ENCODE measurements around the gene PFKM. TPM values are rescaled to one million over a fixed set of nuclear protein-coding genes. Genes with fewer than 3 reads are reported as not detected.

The PFKM gene
- total and polyA plus RNA-seq, 4 donors, result 4.5 to 23.9 (median 5.8) TPM

- no peak overlapping the region for H3K9ac ChIP-seq (ENCODE audit: low read depth in 1 of 2, low read length in 2 of 2)
- TF ChIP-seq REST (IDR thresholded peaks at IDR 0.05), result no peak
- no peak for TF ChIP-seq RAD21 (IDR thresholded peaks at IDR 0.05)
- no peak for TF ChIP-seq JUND (IDR thresholded peaks at IDR 0.05)
- TF ChIP-seq YY1 (IDR thresholded peaks at IDR 0.05), result no peak
- no peak for TF ChIP-seq ATF3 (IDR thresholded peaks at IDR 0.05)
- no peak for TF ChIP-seq EGR1 (IDR thresholded peaks at IDR 0.05; ENCODE audit: low read depth in 2 of 2)
- no peak for TF ChIP-seq ZBTB33 (IDR thresholded peaks at IDR 0.05)
- no peak for TF ChIP-seq HNF4A (conservative IDR thresholded peaks at IDR 0.05)
- no peak for TF ChIP-seq CTCF (IDR thresholded peaks at IDR 0.05; ENCODE audit: low read depth, low read length, missing input control)
- TF ChIP-seq SP1 (IDR thresholded peaks at IDR 0.05), result no peak
- TF ChIP-seq HNF4G (IDR thresholded peaks at IDR 0.05), result no peak
- TF ChIP-seq TAF1 (conservative IDR thresholded peaks at IDR 0.05), result no peak
- TF ChIP-seq FOXA1 (IDR thresholded peaks at IDR 0.05), result no peak
- TF ChIP-seq NR2F2 (IDR thresholded peaks at IDR 0.05), result no peak
- no peak for TF ChIP-seq RXRA (IDR thresholded peaks at IDR 0.05)
- TF ChIP-seq GABPA (IDR thresholded peaks at IDR 0.05 in 1 of 2, conservative IDR thresholded peaks at IDR 0.05 in 1 of 2), result no peak
- TF ChIP-seq FOXA2 (IDR thresholded peaks at IDR 0.05), result no peak
- no peaks in the 10 kb centered on the region for H3K4me1 ChIP-seq (ENCODE audit: control insufficient read depth in 4 of 4, insufficient read depth in 4 of 4, low read length in 3 of 4)
- DNase-seq (ENCODE audit: low spot score), result no peak
- peaks cover 0 to 6% (median 2%) of the 10 kb centered on the region in 4 donors for H3K27me3 ChIP-seq (ENCODE audit: control insufficient read depth in 4 of 4, insufficient read depth in 4 of 4, low read length in 3 of 4)
- H3K27ac ChIP-seq (ENCODE audit: low read depth in 1 of 2, low read length in 2 of 2), result no peak overlapping the region
- H3K4me3 ChIP-seq (ENCODE audit: low read depth in 1 of 3, low read length in 3 of 3), result no peak overlapping the region
- H3K36me3 ChIP-seq (ENCODE audit: control insufficient read depth in 4 of 4, insufficient read depth in 3 of 4, low read depth in 1 of 4, low read length in 3 of 4), result no peaks in the 10 kb centered on the region
- no peaks in the 10 kb centered on the region for H3K9me3 ChIP-seq (ENCODE audit: control insufficient read depth in 4 of 4, low read length in 3 of 4)
These were observed 57.2 kb downstream of the PFKM start for GRCh38 chr12:48176417-48176751.

GRCh38 chr12:48177982-48178381 lies 58.8 kb downstream of the PFKM start:
- no peaks in the 10 kb centered on the region for H3K36me3 ChIP-seq (ENCODE audit: control insufficient read depth in 4 of 4, insufficient read depth in 3 of 4, low read depth in 1 of 4, low read length in 3 of 4)
- no peak overlapping the region for H3K27ac ChIP-seq (ENCODE audit: low read depth in 1 of 2, low read length in 2 of 2)
- peaks cover 0 to 5% (median 3%) of the 10 kb centered on the region in 4 donors for H3K4me1 ChIP-seq (ENCODE audit: control insufficient read depth in 4 of 4, insufficient read depth in 4 of 4, low read length in 3 of 4)
- no peak overlapping the region for H3K9ac ChIP-seq (ENCODE audit: low read depth in 1 of 2, low read length in 2 of 2)
- H3K27me3 ChIP-seq (ENCODE audit: control insufficient read depth in 4 of 4, insufficient read depth in 4 of 4, low read length in 3 of 4), result peaks cover 0 to 6% (median 4%) of the 10 kb centered on the region in 4 donors
- WGBS, result 49% methylated on average over 4 of the region's 4 CpGs
- no peak overlapping the region for H3K4me3 ChIP-seq (ENCODE audit: low read depth in 1 of 3, low read length in 3 of 3)
- DNase-seq (ENCODE audit: low spot score), result no peak
- no peaks in the 10 kb centered on the region for H3K9me3 ChIP-seq (ENCODE audit: control insufficient read depth in 4 of 4, low read length in 3 of 4)
- TF ChIP-seq RXRA (IDR thresholded peaks at IDR 0.05) (no peak), ZBTB33 (IDR thresholded peaks at IDR 0.05) (no peak), ATF3 (IDR thresholded peaks at IDR 0.05) (no peak), REST (IDR thresholded peaks at IDR 0.05) (no peak), JUND (IDR thresholded peaks at IDR 0.05) (no peak), SP1 (IDR thresholded peaks at IDR 0.05) (no peak), HNF4G (IDR thresholded peaks at IDR 0.05) (no peak), TAF1 (conservative IDR thresholded peaks at IDR 0.05) (no peak)
